Transverse colon (tissue), 3 donors: ENCODE data around the gene ATF2.
A peak's percentile ranks its signal among the peaks of the same experiment; 100 is the strongest.

Experiments
- POLR2A ChIP-seq: fragments of 450-650 bp; IDR thresholded peaks from one replicate; pipeline ENCODE4 v1.6.1; 2016; ENCODE audit warnings: antibody characterized with exemption, mild to moderate bottlenecking, moderate library complexity
- TF ChIP-seq, protein P1 (sequence below), 5 experiments: fragments of 200-600 bp in 3 of 5; fragments of 450-650 bp in 2 of 5; sonication (generic) in 3 of 5; IDR thresholded peaks; 1 replicate in 2 of 5; 2 replicates in 3 of 5; pipeline ENCODE4 v1.5.1; 2016 to 2017; ENCODE audit warnings: antibody characterized with exemption in 5 of 5, inconsistent platforms in 3 of 5, mild to moderate bottlenecking in 2 of 5, moderate library complexity in 1 of 5

DNA sequence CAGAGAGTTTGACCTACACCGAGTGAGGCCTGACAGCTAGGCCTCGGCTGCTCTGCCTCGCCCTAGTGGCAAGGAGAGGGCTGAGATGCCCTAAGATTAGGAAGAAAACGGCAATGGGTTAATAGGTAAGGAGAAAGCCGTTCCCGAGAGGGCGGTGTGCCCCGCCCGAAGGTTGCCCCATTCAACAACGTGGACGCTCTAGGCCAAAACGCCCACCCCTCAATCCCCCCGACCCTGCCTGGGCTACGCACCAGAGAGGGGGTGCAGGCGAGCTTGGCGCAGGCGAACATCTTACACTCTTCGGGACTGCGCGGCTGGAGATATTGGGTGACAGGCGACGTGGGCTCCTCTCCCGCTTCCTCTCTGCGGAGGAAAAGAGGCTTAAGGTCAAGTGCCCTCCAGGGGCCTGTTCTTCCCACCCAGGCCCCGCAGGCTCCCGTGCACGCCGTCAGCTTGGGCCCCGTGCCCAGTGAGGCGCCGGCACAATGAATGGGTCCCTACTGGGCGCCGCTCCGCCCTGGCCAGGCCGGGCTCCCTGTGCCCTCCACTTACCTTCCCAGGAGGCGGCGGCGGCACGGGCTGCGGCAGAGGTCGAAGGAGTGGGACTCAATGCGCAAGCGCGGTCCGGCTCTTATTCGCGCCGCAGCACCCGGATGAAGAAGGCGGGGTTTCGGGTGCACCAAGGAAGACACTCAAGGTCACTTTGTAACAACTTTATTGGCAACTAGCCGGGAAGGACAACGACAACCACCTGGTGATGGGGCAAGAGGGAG is 13.3 kb upstream of the ATF2 start, which contains the start of gene ATP5MC3:
- TF ChIP-seq, protein P1, sequence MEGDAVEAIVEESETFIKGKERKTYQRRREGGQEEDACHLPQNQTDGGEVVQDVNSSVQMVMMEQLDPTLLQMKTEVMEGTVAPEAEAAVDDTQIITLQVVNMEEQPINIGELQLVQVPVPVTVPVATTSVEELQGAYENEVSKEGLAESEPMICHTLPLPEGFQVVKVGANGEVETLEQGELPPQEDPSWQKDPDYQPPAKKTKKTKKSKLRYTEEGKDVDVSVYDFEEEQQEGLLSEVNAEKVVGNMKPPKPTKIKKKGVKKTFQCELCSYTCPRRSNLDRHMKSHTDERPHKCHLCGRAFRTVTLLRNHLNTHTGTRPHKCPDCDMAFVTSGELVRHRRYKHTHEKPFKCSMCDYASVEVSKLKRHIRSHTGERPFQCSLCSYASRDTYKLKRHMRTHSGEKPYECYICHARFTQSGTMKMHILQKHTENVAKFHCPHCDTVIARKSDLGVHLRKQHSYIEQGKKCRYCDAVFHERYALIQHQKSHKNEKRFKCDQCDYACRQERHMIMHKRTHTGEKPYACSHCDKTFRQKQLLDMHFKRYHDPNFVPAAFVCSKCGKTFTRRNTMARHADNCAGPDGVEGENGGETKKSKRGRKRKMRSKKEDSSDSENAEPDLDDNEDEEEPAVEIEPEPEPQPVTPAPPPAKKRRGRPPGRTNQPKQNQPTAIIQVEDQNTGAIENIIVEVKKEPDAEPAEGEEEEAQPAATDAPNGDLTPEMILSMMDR (IDR thresholded peaks at IDR 0.05) = peak in 3 of 5 experiments; percentile 6 to 43 (median 6)
- TF ChIP-seq POLR2A = peak; percentile 97
